Endothelial cell (in vitro differentiated cells): ENCODE results near the gene PFN3. TPM values are rescaled to one million over a fixed set of nuclear protein-coding genes. Genes with fewer than 3 reads are reported as not detected.

Experiments used
- DNase-seq: peaks from one replicate; pipeline ENCODE4 v3.0.0; 2021; ENCODE audit warnings: low spot score
- H3K27ac Mint-ChIP-seq: one replicate; pipeline ENCODE4 v1.8.0; 2021; ENCODE audit warnings: mixed read lengths, inconsistent platforms; ENCODE audit not compliant: unreplicated experiment
- H3K27me3 Mint-ChIP-seq: one replicate; pipeline ENCODE4 v1.8.0; 2021; ENCODE audit warnings: mild to moderate bottlenecking, moderate library complexity, mixed read lengths, inconsistent platforms; ENCODE audit not compliant: unreplicated experiment
- H3K36me3 Mint-ChIP-seq: one replicate; pipeline ENCODE4 v1.8.0; 2021; ENCODE audit warnings: mild to moderate bottlenecking, low read depth, mixed read lengths, inconsistent platforms; ENCODE audit not compliant: unreplicated experiment
- H3K4me1 Mint-ChIP-seq: one replicate; pipeline ENCODE4 v1.8.0; 2021; ENCODE audit warnings: mild to moderate bottlenecking, mixed read lengths, inconsistent platforms; ENCODE audit not compliant: unreplicated experiment
- H3K4me3 Mint-ChIP-seq: one replicate; pipeline ENCODE4 v1.8.0; 2021; ENCODE audit warnings: mild to moderate bottlenecking, mixed read lengths, inconsistent platforms; ENCODE audit not compliant: unreplicated experiment
- H3K9me3 Mint-ChIP-seq: one replicate; pipeline ENCODE4 v1.8.0; 2021; ENCODE audit warnings: mixed read lengths, inconsistent platforms; ENCODE audit not compliant: unreplicated experiment
- total RNA-seq: library from RNA; stranded (reverse); fragmentation: NEBNext Ultra II Directional; extraction: Animal tissue kit (Norgen Biotek cat#: 25700); gene quantifications from one replicate; pipeline ENCODE4 v1.2.1, GENCODE V29; 2021; ENCODE audit not compliant: unreplicated experiment
- TF ChIP-seq, protein P1 (sequence below): fragments of 200-600 bp; sonication (generic); IDR thresholded peaks from one replicate; pipeline ENCODE4 v1.5.0; 2021; ENCODE audit warnings: antibody characterized with exemption; ENCODE audit not compliant: unreplicated experiment

Gene PFN3
- total RNA-seq, 1 donor from 2014 or later = not detected

DNA sequence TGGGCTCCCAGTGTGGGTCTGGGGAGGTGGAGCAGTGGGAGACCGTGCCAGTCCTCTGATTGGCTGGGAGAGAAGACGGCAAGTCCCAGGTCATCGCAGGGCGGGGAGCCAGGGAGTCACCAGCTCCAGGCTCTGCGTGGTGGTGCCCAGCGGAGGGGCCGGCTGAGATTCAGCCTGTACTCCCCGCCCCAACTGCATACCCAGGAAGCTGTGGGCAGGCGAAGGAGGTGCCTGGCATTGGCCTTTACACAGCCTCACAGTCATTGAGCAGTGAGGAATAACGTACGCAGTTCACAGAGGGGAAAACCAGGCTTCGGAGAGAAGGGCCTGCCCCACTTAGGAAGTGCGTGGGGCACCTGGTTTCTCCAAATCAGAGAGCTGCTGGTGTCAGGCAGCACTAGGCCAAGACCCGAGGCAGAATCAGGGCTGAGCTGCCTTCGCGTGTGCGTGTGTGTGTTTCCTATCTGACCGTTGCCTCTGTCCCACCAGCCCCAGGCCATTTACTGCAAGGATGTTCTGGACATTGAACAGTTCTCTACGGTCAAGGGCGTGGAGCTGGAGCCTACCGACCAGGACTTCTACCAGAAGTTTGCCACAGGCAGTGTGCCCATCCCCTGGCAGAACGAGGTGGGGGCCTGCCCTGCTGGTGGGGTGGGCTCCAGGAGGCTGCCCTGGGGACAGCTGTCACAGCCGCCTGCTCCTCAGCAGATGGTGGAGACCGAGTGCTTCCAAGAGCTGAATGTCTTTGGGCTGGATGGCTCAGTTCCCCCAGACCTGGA lies 39.9 kb upstream of the PFN3 start:
- no peak for DNase-seq
- Mint-ChIP-seq H3K4me3 (no peak overlapping the region), H3K27ac (no peak overlapping the region), H3K4me1 (no peaks in the 10 kb centered on the region), H3K36me3 (peaks cover 28% of the 10 kb centered on the region), H3K9me3 (no peaks in the 10 kb centered on the region), H3K27me3 (peaks cover 26% of the 10 kb centered on the region)
- TF ChIP-seq, protein P1, sequence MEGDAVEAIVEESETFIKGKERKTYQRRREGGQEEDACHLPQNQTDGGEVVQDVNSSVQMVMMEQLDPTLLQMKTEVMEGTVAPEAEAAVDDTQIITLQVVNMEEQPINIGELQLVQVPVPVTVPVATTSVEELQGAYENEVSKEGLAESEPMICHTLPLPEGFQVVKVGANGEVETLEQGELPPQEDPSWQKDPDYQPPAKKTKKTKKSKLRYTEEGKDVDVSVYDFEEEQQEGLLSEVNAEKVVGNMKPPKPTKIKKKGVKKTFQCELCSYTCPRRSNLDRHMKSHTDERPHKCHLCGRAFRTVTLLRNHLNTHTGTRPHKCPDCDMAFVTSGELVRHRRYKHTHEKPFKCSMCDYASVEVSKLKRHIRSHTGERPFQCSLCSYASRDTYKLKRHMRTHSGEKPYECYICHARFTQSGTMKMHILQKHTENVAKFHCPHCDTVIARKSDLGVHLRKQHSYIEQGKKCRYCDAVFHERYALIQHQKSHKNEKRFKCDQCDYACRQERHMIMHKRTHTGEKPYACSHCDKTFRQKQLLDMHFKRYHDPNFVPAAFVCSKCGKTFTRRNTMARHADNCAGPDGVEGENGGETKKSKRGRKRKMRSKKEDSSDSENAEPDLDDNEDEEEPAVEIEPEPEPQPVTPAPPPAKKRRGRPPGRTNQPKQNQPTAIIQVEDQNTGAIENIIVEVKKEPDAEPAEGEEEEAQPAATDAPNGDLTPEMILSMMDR = no peak

DNA sequence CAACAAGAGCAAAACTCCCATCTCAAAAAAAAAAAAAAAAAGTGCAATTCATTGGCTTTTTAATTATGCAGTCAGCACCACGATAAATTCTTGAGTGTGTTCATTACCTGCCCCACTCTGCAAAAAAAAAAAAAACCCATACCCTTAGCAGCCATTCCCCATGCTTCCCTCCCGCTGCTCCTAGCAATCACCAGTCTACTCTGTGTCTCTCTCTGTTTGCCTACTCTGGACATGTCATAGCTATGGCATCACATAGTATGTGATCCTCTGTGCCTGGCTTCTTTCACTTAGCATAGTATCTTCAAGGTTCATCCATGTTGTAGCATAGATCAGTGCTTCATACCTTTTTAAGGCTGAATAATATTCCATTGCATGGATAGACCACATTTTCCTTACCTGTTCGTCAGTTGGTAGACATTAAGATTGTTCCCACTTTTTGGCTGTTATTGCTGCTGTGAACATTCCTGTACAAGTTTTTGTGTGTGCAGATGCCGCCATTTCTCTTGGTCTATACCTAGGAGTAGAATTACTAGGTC lies 39.1 kb upstream of the PFN3 start:
- DNase-seq = no peak
- TF ChIP-seq, protein P1 = no peak
- Mint-ChIP-seq H3K27ac (no peak overlapping the region), H3K36me3 (peaks cover 28% of the 10 kb centered on the region), H3K9me3 (no peaks in the 10 kb centered on the region), H3K4me1 (no peaks in the 10 kb centered on the region), H3K4me3 (no peak overlapping the region), H3K27me3 (peaks cover 24% of the 10 kb centered on the region)

DNA sequence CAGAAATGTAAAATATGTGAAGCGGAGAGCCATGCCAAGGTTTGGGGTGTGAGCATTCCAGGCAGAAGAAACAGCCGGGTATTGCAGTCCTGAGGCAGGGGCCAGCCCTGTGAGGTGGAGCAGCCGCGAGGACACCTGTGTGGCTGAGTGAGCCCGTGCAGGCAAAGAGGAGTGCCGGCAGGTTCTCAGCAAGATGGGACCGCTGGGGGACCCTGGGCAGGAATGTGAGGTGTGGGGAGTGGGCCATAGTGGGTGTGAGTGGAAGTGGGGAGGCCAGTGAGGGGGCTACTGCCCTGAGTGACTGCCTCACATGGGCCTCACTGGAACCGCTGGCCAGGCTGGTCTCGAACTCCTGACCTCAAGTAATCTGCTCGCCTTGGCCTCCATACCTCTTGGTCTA lies 38.0 kb upstream of the PFN3 start:
- Mint-ChIP-seq H3K4me3 (no peak overlapping the region), H3K27me3 (peaks cover 21% of the 10 kb centered on the region), H3K4me1 (no peaks in the 10 kb centered on the region), H3K9me3 (no peaks in the 10 kb centered on the region), H3K36me3 (peaks cover 31% of the 10 kb centered on the region), H3K27ac (no peak overlapping the region)
- TF ChIP-seq, protein P1 = no peak
- no peak for DNase-seq

DNA sequence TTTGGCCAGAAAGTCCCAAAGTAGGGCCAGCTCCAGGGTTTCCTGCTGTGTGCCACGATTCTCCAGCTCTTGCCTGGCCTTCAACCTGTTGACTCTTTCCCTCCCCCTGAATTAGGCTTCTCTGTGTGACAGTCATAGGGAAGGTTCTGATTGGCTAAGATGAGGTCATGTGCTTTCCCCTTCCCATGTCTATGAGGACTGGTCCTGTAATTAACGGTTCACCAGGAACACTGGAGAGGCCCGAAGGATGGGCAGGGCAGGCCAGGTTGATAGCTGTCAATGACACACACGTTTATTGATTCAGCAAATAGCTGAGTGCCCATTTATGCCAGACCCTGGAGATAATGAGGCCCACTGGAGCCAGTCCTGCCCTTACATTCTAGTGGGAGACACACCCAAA lies 37.2 kb upstream of the PFN3 start:
- Mint-ChIP-seq H3K36me3 (peaks cover 31% of the 10 kb centered on the region), H3K27ac (no peak overlapping the region)
- TF ChIP-seq, protein P1 = no peak

DNA sequence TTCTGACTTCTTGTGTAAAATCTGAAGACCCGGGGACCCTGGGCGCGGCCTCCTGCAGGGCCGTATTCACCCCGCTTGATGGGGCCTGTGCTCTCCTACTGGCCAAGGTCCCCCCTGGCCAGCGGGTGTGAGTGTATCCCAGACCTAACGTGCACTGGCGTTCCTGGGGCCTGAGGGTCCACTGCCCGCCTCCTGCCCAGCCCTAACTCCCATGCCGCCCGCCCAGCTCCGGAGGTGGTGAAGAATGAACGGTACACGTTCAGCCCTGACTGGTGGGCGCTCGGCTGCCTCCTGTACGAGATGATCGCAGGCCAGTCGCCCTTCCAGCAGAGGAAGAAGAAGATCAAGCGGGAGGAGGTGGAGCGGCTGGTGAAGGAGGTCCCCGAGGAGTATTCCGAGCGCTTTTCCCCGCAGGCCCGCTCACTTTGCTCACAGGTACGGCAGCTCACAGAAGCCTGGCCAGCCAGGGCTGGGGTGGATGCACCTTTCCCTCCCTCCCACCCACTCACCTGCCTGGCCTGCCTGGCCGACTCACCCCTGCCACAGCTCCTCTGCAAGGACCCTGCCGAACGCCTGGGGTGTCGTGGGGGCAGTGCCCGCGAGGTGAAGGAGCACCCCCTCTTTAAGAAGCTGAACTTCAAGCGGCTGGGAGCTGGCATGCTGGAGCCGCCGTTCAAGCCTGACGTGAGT lies 35.5 kb upstream of the PFN3 start:
- Mint-ChIP-seq H3K4me1 (no peaks in the 10 kb centered on the region), H3K27me3 (peaks cover 16% of the 10 kb centered on the region)

More for the DNA sequence above, 37.2 kb upstream of the PFN3 start:
- Mint-ChIP-seq H3K27me3 (peaks cover 18% of the 10 kb centered on the region), H3K9me3 (no peaks in the 10 kb centered on the region), H3K4me3 (no peak overlapping the region), H3K4me1 (no peaks in the 10 kb centered on the region)
- no peak for DNase-seq

More for the DNA sequence above, 35.5 kb upstream of the PFN3 start:
- H3K27ac Mint-ChIP-seq = no peak overlapping the region
- TF ChIP-seq, protein P1 = no peak
- DNase-seq = no peak
- H3K36me3 Mint-ChIP-seq = peaks cover 26% of the 10 kb centered on the region
- H3K4me3 Mint-ChIP-seq = no peak overlapping the region
- H3K9me3 Mint-ChIP-seq = no peaks in the 10 kb centered on the region
